ENCODE measurements around the gene GPANK1.

The GPANK1 gene

GRCh38 chr6:31643818-31644454, 20.9 kb downstream of the GPANK1 start:
- no peak for TF ChIP-seq SUZ12 (IDR thresholded peaks at IDR 0.05; ENCODE audit: extremely low read depth, insufficient read depth, insufficient read length)
- no peak for TF ChIP-seq ZNF274 (IDR thresholded peaks at IDR 0.05; ENCODE audit: low read depth, low read length)
- TF ChIP-seq YY1 (IDR thresholded peaks at IDR 0.05; ENCODE audit: insufficient read depth, insufficient read length) = no peak
- Histone ChIP-seq H3K9me3 (ENCODE audit: insufficient read depth, low read length) (no peaks in the 10 kb centered on the region; the same call in 1 of the 2 replicates), H3K4me3 (ENCODE audit: insufficient read length, low read depth) (no peak overlapping the region), H3K9ac (ENCODE audit: insufficient read length, low read depth) (no peak overlapping the region), H3K4me1 (ENCODE audit: insufficient read depth, insufficient read length) (no peaks in the 10 kb centered on the region), H3K36me3 (ENCODE audit: insufficient read depth, insufficient read length, low read length) (peaks cover 92% of the 10 kb centered on the region), H3K27me3 (ENCODE audit: insufficient read depth, insufficient read length) (no peaks in the 10 kb centered on the region)
- DNase-seq (ENCODE audit: low read depth, low spot score) = no peak

DNA sequence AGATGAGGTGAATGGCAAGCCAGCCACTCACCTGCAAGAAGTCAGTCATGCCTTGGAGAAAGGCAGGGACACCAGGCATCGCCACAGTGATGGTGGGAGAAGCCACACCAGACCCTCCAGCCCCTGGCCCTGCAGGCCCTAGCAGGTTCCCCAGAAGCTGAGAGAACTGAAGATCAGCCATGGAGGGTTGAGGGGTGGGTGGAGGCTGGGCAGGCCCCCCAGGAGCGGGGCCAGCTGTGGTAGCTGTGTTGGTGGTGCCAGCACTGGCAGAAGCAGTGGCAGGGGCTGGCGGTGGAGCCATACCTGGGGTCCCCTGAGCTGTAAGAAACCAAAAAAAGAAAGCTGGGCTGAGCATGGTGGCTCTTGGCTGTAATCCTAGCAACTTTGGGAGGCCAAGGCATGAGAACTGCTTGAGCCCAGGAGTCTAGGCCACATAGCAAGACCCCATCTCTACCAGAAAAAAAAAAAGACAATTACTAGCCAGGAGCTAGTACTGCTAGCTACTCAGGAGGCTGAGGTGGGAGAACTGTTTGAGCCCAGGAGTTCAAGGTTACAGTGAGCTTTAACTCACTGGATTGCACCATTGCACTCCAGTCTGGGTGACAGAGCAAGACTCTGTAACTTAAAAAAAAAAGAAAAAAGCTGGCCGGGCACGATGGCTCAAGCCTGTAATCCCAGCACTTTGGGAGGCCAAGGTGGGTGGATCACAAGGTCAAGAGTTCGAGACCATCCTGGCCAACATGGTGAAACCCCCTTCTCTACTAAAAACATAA, 21.8 kb downstream of the GPANK1 start:
- Histone ChIP-seq H3K9me3 (ENCODE audit: insufficient read depth, low read length) (no peaks in the 10 kb centered on the region; the same call in 1 of the 2 replicates), H3K4me1 (ENCODE audit: insufficient read depth, insufficient read length) (no peaks in the 10 kb centered on the region), H3K9ac (ENCODE audit: insufficient read length, low read depth) (no peak overlapping the region), H3K36me3 (ENCODE audit: insufficient read depth, insufficient read length, low read length) (peaks cover 87% of the 10 kb centered on the region), H3K27me3 (ENCODE audit: insufficient read depth, insufficient read length) (no peaks in the 10 kb centered on the region), H3K4me3 (ENCODE audit: insufficient read length, low read depth) (no peak overlapping the region)
- DNase-seq (ENCODE audit: low read depth, low spot score) = no peak
- no peak for TF ChIP-seq SUZ12 (IDR thresholded peaks at IDR 0.05; ENCODE audit: extremely low read depth, insufficient read depth, insufficient read length)
- no peak for TF ChIP-seq ZNF274 (IDR thresholded peaks at IDR 0.05; ENCODE audit: low read depth, low read length)
- no peak for TF ChIP-seq YY1 (IDR thresholded peaks at IDR 0.05; ENCODE audit: insufficient read depth, insufficient read length)

DNA sequence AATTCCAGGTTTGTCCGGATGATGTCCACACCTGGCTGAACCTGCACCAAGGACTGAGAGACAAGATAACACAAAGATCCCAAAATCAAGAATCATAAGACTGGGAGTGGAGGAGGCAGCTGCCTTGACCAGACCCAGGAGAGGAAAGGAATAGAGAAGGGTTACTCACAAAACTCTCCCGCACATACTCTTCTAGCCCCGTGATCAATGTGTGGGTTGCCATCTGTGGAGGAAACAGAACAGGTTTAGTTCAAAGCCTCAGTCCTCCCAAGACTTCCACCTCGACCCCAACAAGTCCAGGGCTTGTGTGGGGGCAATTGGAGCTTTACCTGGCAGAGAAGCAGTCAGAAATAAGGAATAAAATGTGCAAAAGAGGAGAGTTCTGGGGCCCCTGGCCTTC, 23.4 kb downstream of the GPANK1 start:
- no peak for DNase-seq (ENCODE audit: low read depth, low spot score)

DNA sequence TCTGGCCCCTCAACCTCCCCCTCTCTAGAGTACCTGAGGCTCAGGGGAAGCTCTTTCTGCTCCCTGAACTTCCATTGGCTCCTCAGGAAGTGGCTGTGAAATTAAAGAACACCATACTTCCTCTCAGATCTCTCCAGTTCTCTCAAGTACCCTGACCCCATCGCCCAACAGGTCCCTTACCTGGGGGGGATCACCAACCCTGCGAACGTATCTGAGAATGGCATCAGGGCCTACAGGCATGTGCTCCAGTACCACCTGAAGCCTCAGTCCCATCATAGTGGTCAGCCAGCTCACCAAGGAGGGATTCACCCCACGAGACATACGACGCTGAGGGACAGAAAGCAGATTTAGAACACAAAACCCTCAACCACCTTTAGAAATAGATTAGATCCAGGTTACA, 24.2 kb downstream of the GPANK1 start:
- Histone ChIP-seq H3K4me1 (ENCODE audit: insufficient read depth, insufficient read length) (no peaks in the 10 kb centered on the region), H3K4me3 (ENCODE audit: insufficient read length, low read depth) (no peak overlapping the region), H3K9ac (ENCODE audit: insufficient read length, low read depth) (no peak overlapping the region), H3K36me3 (ENCODE audit: insufficient read depth, insufficient read length, low read length) (peaks cover 88% of the 10 kb centered on the region), H3K27me3 (ENCODE audit: insufficient read depth, insufficient read length) (no peaks in the 10 kb centered on the region), H3K9me3 (ENCODE audit: insufficient read depth, low read length) (no peaks in the 10 kb centered on the region; the same call in 1 of the 2 replicates)
- no peak for TF ChIP-seq ZNF274 (IDR thresholded peaks at IDR 0.05; ENCODE audit: low read depth, low read length)
- no peak for TF ChIP-seq SUZ12 (IDR thresholded peaks at IDR 0.05; ENCODE audit: extremely low read depth, insufficient read depth, insufficient read length)
- TF ChIP-seq YY1 (IDR thresholded peaks at IDR 0.05; ENCODE audit: insufficient read depth, insufficient read length) = no peak
- DNase-seq (ENCODE audit: low read depth, low spot score) = no peak

More for the DNA sequence above, 23.4 kb downstream of the GPANK1 start:
- TF ChIP-seq SUZ12 (IDR thresholded peaks at IDR 0.05; ENCODE audit: extremely low read depth, insufficient read depth, insufficient read length) (no peak), ZNF274 (IDR thresholded peaks at IDR 0.05; ENCODE audit: low read depth, low read length) (no peak), YY1 (IDR thresholded peaks at IDR 0.05; ENCODE audit: insufficient read depth, insufficient read length) (no peak)
- H3K36me3 ChIP-seq (ENCODE audit: insufficient read depth, insufficient read length, low read length) = peaks cover 88% of the 10 kb centered on the region
- H3K9ac ChIP-seq (ENCODE audit: insufficient read length, low read depth) = no peak overlapping the region
- H3K9me3 ChIP-seq (ENCODE audit: insufficient read depth, low read length) = no peaks in the 10 kb centered on the region; the same call in 1 of the 2 replicates
- no peaks in the 10 kb centered on the region for H3K27me3 ChIP-seq (ENCODE audit: insufficient read depth, insufficient read length)
- H3K4me1 ChIP-seq (ENCODE audit: insufficient read depth, insufficient read length) = no peaks in the 10 kb centered on the region
- no peak overlapping the region for H3K4me3 ChIP-seq (ENCODE audit: insufficient read length, low read depth)

DNA sequence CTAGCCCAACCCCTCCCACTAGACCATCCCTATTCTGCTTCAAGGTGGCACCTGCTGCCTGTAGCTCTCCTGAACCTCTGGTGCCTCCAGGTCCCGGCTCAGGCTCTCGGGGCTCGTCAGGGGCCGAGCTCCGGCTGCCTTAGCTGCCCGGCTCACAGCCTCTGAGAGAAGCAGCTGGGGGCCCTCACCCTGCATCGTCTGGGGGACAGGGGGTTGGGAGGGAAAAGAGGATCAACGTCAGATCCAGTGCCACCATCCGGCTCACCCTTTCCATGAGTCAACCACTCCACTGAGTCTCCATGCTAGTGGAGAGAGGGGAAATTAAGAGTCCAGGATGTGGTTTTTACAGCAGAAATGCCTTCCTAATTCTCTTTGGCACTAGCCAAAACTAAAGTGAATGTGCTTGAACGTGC, 25.3 kb downstream of the GPANK1 start:
- H3K4me3 ChIP-seq (ENCODE audit: insufficient read length, low read depth) = no peak overlapping the region
- no peaks in the 10 kb centered on the region; the same call in 1 of the 2 replicates for H3K9me3 ChIP-seq (ENCODE audit: insufficient read depth, low read length)
- H3K36me3 ChIP-seq (ENCODE audit: insufficient read depth, insufficient read length, low read length) = peaks cover 88% of the 10 kb centered on the region
- no peaks in the 10 kb centered on the region for H3K27me3 ChIP-seq (ENCODE audit: insufficient read depth, insufficient read length)
- TF ChIP-seq ZNF274 (IDR thresholded peaks at IDR 0.05; ENCODE audit: low read depth, low read length) = no peak
- TF ChIP-seq SUZ12 (IDR thresholded peaks at IDR 0.05; ENCODE audit: extremely low read depth, insufficient read depth, insufficient read length) = no peak
- TF ChIP-seq YY1 (IDR thresholded peaks at IDR 0.05; ENCODE audit: insufficient read depth, insufficient read length) = no peak
- H3K4me1 ChIP-seq (ENCODE audit: insufficient read depth, insufficient read length) = no peaks in the 10 kb centered on the region
- H3K9ac ChIP-seq (ENCODE audit: insufficient read length, low read depth) = no peak overlapping the region
- no peak for DNase-seq (ENCODE audit: low read depth, low spot score)

DNA sequence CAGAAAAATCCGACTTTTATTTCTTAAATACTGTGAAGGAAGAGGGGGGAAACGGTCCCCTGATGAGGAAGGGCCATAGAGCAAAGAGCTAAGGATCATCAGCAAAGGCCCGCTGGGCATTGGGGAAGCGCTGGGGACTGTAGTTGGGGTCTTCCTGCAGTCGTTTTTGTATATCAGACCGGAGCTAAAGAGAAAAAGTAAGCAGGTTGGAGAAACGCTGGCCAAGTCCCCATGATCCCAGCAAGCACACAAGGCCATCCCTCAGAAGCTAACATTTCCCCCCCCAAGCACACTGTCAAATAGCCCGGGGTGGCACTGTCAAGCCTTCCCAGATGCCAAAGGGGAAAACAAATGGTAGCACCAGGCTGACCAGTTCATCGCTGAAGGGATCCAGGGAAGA, 25.8 kb downstream of the GPANK1 start:
- Histone ChIP-seq H3K9me3 (ENCODE audit: insufficient read depth, low read length) (no peaks in the 10 kb centered on the region; the same call in 1 of the 2 replicates), H3K27me3 (ENCODE audit: insufficient read depth, insufficient read length) (no peaks in the 10 kb centered on the region), H3K4me3 (ENCODE audit: insufficient read length, low read depth) (no peak overlapping the region), H3K36me3 (ENCODE audit: insufficient read depth, insufficient read length, low read length) (peaks cover 88% of the 10 kb centered on the region), H3K4me1 (ENCODE audit: insufficient read depth, insufficient read length) (no peaks in the 10 kb centered on the region), H3K9ac (ENCODE audit: insufficient read length, low read depth) (no peak overlapping the region)
- no peak for TF ChIP-seq YY1 (IDR thresholded peaks at IDR 0.05; ENCODE audit: insufficient read depth, insufficient read length)
- TF ChIP-seq SUZ12 (IDR thresholded peaks at IDR 0.05; ENCODE audit: extremely low read depth, insufficient read depth, insufficient read length) = no peak
- no peak for TF ChIP-seq ZNF274 (IDR thresholded peaks at IDR 0.05; ENCODE audit: low read depth, low read length)
- DNase-seq (ENCODE audit: low read depth, low spot score) = no peak
